Activated CD8-positive, alpha-beta memory T cell treated with anti-CD3 and anti-CD28 coated beads for 4 hours (primary cell): ENCODE data around the gene FMNL3.
"Not testable (repeated sequence)": the region's sequence is repeated elsewhere in the genome, so short reads cannot be mapped to it uniquely, and the experiment has no call there.

Experiments used
- DNase-seq, 2 donors: peaks; one replicate each; pipeline ENCODE4 v3.0.0-alpha.2; 2020; ENCODE audit warnings: low read depth in 2 of 2

FMNL3 gene

DNA sequence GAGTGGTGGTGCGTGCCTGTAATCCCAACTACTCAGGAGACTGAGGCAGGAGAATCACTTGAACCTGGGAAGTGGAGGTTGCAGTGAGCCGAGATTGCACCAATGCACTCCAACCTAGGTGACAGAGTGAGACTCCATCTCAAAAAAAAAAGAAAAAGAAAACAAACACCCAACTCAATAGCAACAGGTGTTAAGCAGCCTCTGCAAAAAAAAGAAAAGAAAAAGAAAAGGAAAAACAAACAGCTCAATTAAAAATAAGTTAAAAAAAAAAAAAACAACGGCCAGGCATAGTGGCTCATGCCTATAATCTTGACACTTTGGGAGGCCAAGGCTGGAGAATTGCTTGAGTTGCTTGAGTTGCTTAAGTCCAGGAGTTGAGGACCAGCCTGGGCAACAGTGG lies 10.6 kb upstream of the FMNL3 start:
- not testable (repeated sequence) for DNase-seq

DNA sequence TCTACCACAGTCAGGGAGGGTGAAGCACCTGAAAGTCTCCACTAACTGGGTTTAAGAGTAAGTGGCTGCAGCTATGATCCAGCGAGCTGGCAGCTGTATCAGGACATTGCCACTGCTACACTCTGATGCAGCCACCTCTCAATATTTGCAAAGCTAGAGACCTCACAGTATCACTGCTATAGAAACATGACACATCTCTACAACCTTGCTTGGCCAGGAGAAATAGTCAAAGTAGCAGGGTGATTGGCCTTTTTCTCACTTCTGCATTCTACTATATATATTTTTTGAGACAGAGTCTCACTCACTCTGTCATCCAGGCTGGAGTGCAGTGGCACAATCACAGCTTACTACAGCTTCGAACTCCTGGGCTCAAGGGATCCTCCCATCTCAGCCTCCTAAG lies 9.3 kb upstream of the FMNL3 start:
- no peak for DNase-seq

DNA sequence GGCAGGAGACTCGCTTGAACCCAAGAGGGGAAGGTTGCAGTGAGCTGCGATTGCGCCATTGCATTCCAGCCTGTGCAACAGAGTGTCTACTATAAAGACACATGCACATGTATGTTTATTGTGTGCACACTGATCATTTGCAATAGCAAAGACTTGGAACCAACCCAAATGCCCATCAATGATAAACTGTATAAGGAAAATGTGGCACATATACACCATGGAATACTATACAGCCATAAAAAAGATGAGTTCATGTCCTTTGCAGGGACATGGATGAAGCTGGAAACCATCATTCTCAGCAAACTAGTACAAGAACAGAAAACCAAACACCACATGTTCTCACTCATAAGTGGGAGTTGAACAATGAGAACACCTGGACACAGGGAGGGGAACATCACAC lies 6.7 kb upstream of the FMNL3 start:
- DNase-seq: not testable (repeated sequence)

DNA sequence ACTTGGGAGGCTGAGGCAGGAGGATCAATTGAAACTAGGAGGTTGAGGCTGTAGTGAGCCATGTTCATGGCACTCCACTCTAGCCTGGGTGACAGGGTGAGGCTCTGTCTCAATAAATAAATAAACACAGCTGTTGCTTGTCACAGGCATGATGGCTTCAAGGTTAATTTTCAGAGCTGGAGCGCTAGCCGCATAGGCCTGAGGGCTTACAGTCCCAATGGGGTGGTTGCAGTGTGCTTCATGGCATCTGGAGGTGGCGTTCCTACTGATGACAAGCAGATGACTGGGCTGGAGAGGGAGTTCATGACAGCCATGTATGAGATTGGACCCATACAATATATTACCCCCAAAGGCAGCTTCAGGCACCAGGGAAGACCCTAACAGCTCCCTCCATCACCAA lies 1.6 kb upstream of the FMNL3 start:
- no peak for DNase-seq

GRCh38 chr12:49707812-49708147 lies 575 bp upstream of the FMNL3 start:
- DNase-seq: no peak

GRCh38 chr12:49706351-49707127 lies 666 bp downstream of the FMNL3 start:
- DNase-seq: no peak

DNA sequence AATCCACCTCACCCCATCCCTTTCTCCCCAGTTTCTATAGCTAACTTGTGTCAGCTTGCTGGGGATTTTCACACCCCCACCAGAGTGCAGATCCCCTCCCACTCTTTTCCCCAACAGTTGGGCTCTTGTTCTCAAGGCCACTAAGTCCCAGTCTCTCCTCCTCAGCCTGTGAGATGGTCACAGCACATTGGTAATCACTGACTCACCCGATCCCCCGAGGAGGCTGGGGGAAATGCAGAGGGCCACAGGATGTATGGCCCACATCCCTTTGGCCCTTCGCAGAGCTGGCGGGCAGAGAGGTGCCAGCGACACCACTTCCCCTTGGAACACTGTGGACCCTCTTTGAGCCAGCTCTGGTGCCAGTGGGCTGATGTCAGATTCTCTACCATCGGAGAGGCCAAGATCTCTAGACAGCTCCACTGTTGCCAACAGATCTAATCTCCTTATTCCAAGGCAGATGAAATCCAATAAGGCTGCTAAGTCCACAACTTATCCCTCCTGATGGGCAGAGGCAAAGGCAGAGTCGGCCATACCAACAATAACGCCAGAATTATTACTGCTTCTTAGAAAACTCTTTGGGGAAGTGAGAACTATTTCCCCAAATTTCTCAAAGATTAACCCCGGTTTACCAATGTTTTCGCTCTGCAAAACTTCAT lies 1.6 kb downstream of the FMNL3 start:
- no peak for DNase-seq

- DNase-seq: no peak
Observed at GRCh38 chr12:49703647-49704137, 3.5 kb downstream of the FMNL3 start.

DNA sequence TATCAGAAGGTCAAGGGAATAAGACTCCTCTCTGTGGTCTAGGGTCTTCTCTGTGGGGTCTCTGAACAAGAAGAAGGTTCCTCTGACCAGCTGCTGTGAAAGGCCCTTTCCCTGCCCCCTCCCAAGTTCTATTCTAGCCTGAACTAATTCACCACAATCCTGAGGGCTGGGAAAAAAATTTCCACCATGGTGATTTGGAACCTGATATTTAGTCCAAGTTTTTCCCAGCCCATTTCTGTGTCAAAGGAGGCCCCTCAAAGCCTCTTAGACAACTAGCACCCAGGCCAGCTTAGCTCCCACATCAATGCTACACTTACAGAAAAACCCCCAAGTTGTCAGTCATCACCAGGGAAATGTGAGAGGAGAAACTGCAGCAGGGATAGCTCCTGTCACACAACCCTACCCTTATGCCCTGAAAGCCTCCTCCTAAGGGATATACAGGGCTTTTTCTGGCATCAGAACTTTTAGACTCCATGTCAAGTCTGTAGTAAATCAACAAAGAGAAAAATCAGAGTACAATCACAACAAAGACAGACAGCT lies 4.5 kb downstream of the FMNL3 start:
- no peak for DNase-seq

DNA sequence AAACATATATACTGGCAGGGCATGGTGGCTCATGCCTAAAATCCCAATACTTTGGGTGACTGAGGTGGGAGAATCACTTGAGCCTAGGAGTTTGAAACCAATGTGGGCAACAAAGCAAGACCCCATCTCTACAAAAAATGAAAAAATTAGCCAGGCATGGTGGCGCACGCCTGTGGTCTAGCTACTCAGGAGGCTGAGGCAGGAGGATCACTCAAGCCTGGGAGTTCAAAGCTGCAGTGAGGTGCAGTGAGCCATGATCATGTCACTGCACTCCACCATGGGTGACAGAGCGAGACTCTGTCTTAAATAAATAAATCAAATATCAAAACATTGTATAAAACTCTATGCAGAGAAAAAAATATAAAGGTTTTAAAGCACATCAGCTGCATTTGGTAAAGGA lies 5.2 kb downstream of the FMNL3 start:
- DNase-seq: no peak

DNA sequence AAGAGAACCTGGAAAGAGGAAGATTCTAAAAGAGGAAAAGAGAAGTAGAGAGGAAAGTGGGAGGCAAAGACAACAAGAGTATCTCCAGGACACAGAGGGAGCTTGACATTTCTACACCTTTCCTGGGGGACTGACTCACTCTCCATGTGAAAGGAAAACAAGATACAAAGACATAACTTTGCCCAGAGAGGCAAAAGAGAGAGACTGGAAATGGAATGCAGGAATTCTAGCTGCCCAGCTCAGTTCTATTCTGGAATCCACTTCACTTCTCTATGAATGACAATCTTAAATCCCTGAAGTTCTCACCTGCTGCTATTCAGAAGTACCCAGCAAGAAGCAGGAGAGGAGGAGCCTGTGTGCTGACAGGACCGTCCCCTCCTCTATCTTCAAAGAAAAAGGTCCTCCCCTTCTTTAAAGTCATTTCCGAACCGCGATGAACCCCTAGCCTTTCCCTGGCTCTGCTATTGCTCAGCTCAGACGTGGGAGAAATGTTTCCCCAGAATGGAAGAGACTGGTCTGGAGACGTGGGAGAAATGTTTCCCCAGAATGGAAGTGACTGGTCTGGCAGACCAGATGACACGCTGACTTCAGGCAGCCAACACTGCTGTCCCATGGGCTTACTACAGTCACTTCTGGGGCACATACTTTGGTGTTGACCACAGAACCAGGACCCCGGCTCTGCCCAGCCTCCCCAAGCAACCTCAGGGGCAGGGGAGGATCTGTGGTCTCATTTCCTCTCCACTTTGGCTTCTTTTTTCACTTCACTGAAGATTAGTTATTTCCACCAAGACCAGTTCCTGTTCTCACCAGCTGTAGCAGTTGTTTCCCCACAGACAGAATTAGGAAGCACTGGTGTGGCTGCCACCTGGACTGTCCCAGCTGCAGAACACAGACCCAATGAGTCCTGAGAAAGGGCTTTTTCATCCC lies 8.3 kb downstream of the FMNL3 start:
- DNase-seq: peak in 1 of 2 donors; percentile 23

DNA sequence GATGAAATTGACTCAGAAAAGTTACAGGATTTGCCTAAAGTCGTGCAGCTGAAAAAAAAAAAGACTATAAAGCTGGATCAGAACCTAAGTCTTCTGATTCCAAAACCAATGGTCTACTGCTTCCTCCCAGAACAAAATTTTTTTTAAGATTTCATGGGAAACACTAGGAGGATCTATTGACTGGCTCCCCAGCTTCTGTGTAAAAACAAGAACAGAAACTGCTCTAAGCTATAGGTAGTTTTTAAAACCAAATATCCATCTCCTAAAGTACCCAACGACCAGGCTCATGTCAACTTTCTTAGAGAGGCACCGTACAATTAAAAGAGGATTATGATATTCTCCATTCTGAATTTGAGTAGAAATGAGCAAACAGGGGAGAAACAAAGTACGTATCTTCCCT lies 9.4 kb downstream of the FMNL3 start:
- DNase-seq: no peak

- DNase-seq: no peak
Observed at GRCh38 chr12:49696723-49697122, 10.5 kb downstream of the FMNL3 start.

DNA sequence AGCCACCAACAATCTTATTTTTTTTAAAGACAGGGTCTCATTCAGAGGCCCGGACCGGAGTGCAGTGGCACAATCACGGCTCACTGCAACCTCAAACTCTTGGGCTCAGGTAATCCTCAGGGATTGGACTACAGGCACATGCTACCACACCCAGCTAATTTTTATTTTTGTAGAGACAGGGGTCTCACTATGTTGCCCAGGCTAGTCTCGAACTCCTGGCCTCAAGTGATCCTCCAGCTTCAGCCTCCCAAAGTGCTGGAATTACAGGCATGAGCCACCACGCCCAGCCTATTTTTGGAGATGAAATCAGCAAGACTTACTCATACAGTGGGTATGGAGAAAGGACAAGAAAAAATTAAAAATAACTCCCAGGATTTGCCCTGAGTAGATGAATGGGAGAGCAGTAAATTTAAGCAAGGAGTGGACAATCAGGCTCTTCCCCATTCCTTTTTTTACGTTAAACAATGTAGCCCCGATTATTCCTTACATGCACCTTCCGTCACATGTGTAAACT lies 13.2 kb downstream of the FMNL3 start:
- no peak for DNase-seq

- no peak for DNase-seq
Observed at GRCh38 chr12:49692851-49693250, 14.4 kb downstream of the FMNL3 start.

DNA sequence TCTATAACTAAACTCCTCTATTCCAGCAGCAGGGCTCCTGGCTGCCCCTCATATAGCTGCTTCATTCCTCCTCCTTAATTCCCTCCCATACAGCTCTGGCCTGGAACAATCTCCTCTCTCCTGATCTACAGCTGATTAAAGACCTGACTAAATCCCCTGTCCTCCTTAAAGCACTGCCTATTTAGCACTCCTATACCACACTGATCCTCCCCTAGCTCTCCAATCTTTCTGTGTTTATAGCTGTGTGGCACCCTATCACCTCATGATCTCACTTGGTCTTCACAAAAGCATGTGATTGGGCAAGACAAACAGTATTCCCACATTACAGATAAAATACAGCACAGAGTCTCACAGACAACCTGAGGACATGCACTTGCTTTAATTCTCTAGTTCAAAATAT lies 17.4 kb downstream of the FMNL3 start:
- DNase-seq: no peak

- no peak for DNase-seq
Observed at GRCh38 chr12:49689237-49689636, 18.0 kb downstream of the FMNL3 start.

DNA sequence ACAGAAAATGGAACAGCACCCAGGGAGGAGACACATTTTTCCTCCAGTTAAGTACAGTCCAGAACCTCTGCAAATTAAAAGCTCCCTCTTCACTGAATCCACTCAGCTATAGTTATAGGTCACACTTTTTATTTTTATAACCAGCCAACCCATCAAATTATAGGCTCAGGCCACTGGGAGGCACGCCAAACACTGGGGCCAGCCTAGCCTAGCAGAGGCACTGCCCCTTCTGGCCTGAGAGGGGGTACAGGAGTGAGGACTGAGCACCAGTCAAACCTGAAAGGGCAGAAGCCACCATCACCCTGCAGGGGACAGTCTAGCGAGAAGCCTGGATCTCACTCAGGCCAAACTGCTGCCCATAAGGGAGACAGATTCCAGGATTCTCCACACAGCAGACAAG lies 19.3 kb downstream of the FMNL3 start:
- DNase-seq: no peak

DNA sequence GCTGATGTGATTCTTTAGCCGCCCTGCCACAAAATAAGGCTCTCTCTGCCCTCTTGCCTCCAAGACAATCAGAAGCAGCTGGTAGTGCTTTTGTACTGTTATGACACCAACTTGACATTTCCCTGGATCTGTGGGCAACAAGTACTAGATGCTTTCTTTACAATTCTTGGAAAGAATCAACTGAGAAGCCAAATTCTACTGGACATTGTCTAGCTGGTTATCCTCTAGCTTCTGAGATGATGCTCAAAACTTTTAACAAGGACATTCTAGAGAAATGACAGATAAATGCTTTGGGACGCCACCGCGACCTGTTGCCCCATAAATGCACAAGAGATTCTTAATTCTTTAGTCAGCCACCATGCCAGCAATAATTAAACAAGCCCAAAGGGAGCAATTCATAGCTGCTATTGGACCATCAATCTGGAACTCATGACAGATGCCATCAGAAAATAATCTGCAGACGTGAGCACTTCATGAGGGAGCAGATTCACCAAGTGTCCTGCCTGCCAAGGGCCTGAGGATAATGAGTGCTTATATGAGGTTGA lies 22.8 kb downstream of the FMNL3 start:
- DNase-seq: no peak

DNA sequence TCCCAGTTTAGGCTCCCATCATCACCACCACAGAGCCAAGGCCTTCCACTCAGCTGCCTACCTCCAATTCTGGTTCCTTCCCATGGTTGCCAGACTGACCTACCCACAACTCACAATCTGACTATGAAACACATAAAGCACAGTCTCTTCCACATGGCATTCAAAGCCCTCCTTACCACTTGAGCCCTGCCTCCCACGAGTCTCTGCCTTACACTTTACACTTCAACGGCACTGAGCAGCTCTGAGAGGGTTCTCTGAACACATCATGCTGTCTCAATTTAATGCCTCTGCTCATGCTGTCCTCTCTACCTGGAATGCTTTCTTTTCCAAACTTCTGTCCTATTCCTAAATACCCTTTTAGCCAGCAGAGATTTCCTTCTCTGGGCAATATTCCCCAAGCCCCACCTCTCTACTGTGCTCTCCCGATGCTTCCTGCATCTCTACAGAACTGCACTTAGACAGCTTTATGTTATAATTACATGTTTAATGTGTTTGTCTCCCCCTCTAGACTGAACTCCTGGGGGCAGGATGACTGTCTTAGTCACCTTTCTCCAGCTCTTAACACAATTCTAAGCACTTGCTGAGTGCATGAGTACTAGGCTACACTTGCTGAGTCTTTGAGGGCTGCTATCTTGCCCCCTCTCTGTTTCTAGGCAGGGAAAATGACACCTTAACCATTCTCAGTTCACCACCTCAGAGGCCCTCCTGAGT lies 23.5 kb downstream of the FMNL3 start:
- DNase-seq: no peak

GRCh38 chr12:49680075-49680474 lies 27.1 kb downstream of the FMNL3 start:
- DNase-seq: no peak
